ENCODE results near the gene MARK1. TPM values are rescaled to one million over a fixed set of nuclear protein-coding genes. Genes with fewer than 3 reads are reported as not detected.

Gene MARK1
- total RNA-seq, 4 donors from 2014 or later, result 3.2 to 14.9 (median 11.0) TPM

- Histone ChIP-seq H3K9me3 (peaks cover 0 to 15% of the 10 kb centered on the region in 2 donors), H3K27ac (no peak overlapping the region), H3K36me3 (no peaks in the 10 kb centered on the region), H3K4me3 (no peak overlapping the region), H3K4me1 (no peaks in the 10 kb centered on the region), H3K27me3 (no peaks in the 10 kb centered on the region)
- intact Hi-C loops (cut with DNase I; ENCODE audit: low total_unique reads), result no loop called here
- TF ChIP-seq, protein P1, sequence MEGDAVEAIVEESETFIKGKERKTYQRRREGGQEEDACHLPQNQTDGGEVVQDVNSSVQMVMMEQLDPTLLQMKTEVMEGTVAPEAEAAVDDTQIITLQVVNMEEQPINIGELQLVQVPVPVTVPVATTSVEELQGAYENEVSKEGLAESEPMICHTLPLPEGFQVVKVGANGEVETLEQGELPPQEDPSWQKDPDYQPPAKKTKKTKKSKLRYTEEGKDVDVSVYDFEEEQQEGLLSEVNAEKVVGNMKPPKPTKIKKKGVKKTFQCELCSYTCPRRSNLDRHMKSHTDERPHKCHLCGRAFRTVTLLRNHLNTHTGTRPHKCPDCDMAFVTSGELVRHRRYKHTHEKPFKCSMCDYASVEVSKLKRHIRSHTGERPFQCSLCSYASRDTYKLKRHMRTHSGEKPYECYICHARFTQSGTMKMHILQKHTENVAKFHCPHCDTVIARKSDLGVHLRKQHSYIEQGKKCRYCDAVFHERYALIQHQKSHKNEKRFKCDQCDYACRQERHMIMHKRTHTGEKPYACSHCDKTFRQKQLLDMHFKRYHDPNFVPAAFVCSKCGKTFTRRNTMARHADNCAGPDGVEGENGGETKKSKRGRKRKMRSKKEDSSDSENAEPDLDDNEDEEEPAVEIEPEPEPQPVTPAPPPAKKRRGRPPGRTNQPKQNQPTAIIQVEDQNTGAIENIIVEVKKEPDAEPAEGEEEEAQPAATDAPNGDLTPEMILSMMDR (IDR thresholded peaks at IDR 0.05), result no peak
- TF ChIP-seq POLR2A (IDR thresholded peaks at IDR 0.05), result no peak
- DNase-seq, result no peak
Measured at GRCh38 chr1:220573836-220574235, 45.9 kb downstream of the MARK1 start.

DNA sequence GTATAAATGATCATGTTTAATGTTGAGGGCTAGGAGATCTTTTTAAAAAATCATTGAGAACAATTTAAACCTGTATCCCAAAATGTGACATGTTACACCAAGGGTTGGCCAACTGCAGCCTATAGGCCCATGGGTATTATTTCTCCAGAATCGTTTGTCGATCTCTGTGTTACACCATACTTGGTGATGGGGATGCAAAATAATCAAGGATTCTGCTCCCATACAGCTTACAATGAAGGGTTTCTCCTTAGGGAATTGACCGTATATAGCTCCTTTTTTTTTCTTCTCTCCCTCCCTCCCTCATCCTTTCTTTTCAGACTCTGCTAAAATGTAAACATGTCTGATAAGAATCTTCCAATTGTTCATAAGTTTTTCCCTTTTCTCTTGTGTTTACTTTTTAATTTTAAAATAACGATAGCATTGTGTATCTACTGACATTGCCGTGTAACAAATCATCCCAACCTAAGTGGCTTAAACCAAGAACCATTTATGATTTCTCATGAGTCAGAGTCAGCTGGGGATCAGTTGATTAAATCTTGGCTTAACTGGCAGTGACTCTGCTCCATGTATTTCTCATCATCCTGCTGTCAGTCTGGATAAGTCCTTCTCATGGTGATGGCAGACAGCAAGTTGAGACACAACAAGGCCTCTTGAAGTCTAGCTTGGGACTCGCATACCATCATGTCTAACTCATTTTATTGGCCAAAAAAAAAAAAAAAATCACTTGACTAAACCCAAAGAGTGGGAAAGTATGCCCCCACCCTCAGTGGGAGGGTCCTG, 48.0 kb downstream of the MARK1 start:
- no peaks in the 10 kb centered on the region for H3K4me1 ChIP-seq
- peaks cover 0 to 15% of the 10 kb centered on the region in 2 donors for H3K9me3 ChIP-seq
- no peak overlapping the region for H3K4me3 ChIP-seq
- no peak for TF ChIP-seq POLR2A (IDR thresholded peaks at IDR 0.05)
- TF ChIP-seq, protein P1 (IDR thresholded peaks at IDR 0.05), result no peak
- H3K36me3 ChIP-seq, result no peaks in the 10 kb centered on the region
- intact Hi-C loops (cut with DNase I; ENCODE audit: low total_unique reads), result no loop called here
- no peaks in the 10 kb centered on the region for H3K27me3 ChIP-seq
- DNase-seq, result no peak
- H3K27ac ChIP-seq, result no peak overlapping the region

DNA sequence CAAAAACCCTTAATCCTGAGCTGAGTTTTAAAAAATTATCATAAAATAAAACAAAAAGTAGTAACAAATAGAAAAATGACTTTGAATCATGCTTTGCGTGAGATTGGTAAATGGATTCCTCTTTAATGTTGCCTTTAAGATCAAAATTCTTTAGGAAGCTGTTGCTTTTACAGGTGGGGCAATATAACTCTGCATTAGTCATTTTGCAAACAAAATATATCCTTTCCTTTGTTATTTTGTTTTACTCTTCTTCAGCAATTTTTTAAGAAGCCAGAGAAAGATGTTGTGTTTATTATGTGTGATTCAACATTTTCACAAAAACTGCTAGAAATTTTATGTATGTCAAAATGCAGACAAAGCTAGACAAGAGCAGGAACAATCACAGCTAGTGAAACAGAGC, 50.0 kb downstream of the MARK1 start:
- DNase-seq, result no peak
- intact Hi-C loops (cut with DNase I; ENCODE audit: low total_unique reads), result no loop called here
- Histone ChIP-seq H3K27me3 (no peaks in the 10 kb centered on the region), H3K9me3 (peaks cover 0 to 11% of the 10 kb centered on the region in 2 donors), H3K4me3 (no peak overlapping the region), H3K36me3 (no peaks in the 10 kb centered on the region), H3K27ac (no peak overlapping the region), H3K4me1 (no peaks in the 10 kb centered on the region)
- TF ChIP-seq POLR2A (IDR thresholded peaks at IDR 0.05), result no peak
- TF ChIP-seq, protein P1 (IDR thresholded peaks at IDR 0.05), result no peak

GRCh38 chr1:220579317-220579716, 51.4 kb downstream of the MARK1 start:
- intact Hi-C loops (cut with DNase I; ENCODE audit: low total_unique reads), result no loop called here
- no peak for TF ChIP-seq POLR2A (IDR thresholded peaks at IDR 0.05)
- TF ChIP-seq, protein P1 (IDR thresholded peaks at IDR 0.05), result no peak
- Histone ChIP-seq H3K36me3 (no peaks in the 10 kb centered on the region), H3K9me3 (peaks cover 0 to 1% of the 10 kb centered on the region in 2 donors), H3K27ac (no peak overlapping the region), H3K27me3 (no peaks in the 10 kb centered on the region), H3K4me1 (no peaks in the 10 kb centered on the region), H3K4me3 (no peak overlapping the region)
- DNase-seq, result no peak

DNA sequence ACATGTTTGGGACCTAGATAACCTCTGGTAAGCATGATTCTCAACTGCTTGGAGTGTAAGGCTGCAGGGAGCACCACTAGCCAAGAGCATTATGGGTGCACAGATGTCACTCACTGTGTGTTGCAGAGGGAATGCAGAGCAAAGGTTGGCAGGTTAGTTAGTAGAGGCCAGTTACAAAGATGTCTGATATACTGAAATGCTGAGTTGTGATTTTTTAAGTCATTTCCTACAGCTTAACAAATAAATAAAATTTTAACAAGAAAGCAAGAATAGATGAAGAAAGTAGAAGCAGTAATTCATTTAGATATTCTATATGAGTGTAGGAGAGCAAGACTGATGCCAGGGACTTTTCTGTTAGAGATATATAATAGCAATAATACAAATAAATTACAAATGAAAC, 64.8 kb downstream of the MARK1 start:
- intact Hi-C loops (cut with DNase I; ENCODE audit: low total_unique reads), result no loop called here
- Histone ChIP-seq H3K27ac (no peak overlapping the region), H3K27me3 (no peaks in the 10 kb centered on the region), H3K4me1 (no peaks in the 10 kb centered on the region), H3K9me3 (no peaks in the 10 kb centered on the region), H3K36me3 (no peaks in the 10 kb centered on the region), H3K4me3 (no peak overlapping the region)
- TF ChIP-seq POLR2A (IDR thresholded peaks at IDR 0.05), result no peak
- TF ChIP-seq, protein P1 (IDR thresholded peaks at IDR 0.05), result no peak
- no peak for DNase-seq
